ENCODE measurements around the gene COL5A3. TPM values are rescaled to one million over a fixed set of nuclear protein-coding genes. Genes with fewer than 3 reads are reported as not detected.

Gene COL5A3
- total and polyA plus RNA-seq, 10 donors = 0.51 to 4.8 (median 1.0) TPM

DNA sequence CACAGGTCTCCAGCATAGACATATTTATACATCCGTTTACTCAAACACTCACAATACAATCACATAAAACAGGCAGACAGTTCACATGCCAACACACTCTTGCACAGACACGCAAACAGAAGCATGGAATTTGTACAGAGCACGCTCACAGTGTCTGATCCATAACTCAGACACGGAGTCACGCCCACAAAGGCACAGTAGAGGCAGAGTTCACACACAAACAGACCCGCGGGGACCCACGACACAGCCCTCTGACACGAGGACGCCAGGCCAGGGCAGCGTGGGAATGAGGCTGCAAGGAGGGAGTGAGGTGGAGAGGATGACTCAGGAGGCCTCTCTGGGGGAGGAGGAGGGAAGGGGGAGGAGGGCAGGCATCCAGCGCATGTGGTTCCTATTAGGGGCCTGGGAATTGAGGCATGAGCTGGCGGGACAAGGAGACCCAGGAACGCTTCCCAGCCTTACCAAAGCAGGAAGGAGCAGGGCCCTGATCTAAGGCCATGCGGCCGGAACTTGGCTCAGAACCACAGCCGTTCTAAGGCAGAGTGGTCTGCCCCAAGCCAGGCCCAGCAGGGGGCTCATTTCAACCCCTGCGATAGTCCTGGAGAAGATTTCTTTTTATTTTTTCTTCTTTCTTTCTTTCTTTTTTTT lies 64.9 kb downstream of the COL5A3 start:
- no peaks in the 10 kb centered on the region for H3K4me1 ChIP-seq
- H3K27me3 ChIP-seq (replicated peaks in 1 of 7) = peaks cover 0 to 23% (median 0%) of the 10 kb centered on the region in 7 donors
- 44 to 61% (median 47%) methylated on average over 18 of the region's 18 CpGs for WGBS, 5 donors
- H3K4me3 ChIP-seq = no peak overlapping the region
- intact Hi-C loops (cut with DNase I; ENCODE audit: low total_unique reads) = no loop called here
- no peak for DNase-seq
- TF ChIP-seq, protein P1, sequence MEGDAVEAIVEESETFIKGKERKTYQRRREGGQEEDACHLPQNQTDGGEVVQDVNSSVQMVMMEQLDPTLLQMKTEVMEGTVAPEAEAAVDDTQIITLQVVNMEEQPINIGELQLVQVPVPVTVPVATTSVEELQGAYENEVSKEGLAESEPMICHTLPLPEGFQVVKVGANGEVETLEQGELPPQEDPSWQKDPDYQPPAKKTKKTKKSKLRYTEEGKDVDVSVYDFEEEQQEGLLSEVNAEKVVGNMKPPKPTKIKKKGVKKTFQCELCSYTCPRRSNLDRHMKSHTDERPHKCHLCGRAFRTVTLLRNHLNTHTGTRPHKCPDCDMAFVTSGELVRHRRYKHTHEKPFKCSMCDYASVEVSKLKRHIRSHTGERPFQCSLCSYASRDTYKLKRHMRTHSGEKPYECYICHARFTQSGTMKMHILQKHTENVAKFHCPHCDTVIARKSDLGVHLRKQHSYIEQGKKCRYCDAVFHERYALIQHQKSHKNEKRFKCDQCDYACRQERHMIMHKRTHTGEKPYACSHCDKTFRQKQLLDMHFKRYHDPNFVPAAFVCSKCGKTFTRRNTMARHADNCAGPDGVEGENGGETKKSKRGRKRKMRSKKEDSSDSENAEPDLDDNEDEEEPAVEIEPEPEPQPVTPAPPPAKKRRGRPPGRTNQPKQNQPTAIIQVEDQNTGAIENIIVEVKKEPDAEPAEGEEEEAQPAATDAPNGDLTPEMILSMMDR (IDR thresholded peaks at IDR 0.05 in 8 of 11, conservative IDR thresholded peaks at IDR 0.05 in 3 of 11) = no peak
- TF ChIP-seq POLR2A (IDR thresholded peaks at IDR 0.05) (no peak), POLR2AphosphoS5 (IDR thresholded peaks at IDR 0.05) (peak; percentile 29 to 44 (median 40))
- H3K27ac ChIP-seq = peak overlapping the region in 4 of 8 donors; percentile 14 to 55 (median 22)
- no peaks in the 10 kb centered on the region for H3K36me3 ChIP-seq
- peaks cover 0 to 21% (median 12%) of the 10 kb centered on the region in 8 donors for H3K9me3 ChIP-seq

DNA sequence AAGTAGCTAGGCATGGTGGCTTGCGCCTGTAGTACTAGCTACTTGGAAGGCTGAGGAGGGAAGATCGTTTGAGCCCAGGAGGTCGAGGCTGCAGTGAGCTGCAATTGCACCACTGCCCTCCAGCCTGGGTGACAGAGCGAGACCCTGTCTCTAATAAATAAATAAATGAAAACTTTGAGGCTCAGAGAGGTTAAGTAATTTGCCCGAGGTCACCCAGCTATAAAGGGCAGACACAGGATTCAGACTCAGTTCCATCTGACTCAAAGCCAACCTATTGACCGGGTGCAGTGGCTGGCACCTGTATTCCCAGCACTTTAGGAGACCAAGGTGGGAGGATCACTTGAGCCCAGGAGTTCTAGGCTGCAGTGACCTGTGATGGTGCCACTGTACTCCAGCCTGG lies 66.6 kb downstream of the COL5A3 start:
- Histone ChIP-seq H3K36me3 (no peaks in the 10 kb centered on the region), H3K4me3 (no peak overlapping the region), H3K27me3 (replicated peaks in 1 of 7) (peaks cover 0 to 35% (median 5%) of the 10 kb centered on the region in 7 donors), H3K9me3 (peaks cover 0 to 21% (median 12%) of the 10 kb centered on the region in 8 donors), H3K4me1 (no peaks in the 10 kb centered on the region), H3K27ac (no peak overlapping the region)
- 78 to 89% (median 86%) methylated on average over 6 of the region's 6 CpGs for WGBS, 5 donors
- intact Hi-C loops (cut with DNase I; ENCODE audit: low total_unique reads) = no loop called here
- DNase-seq = no peak
- TF ChIP-seq POLR2AphosphoS5 (IDR thresholded peaks at IDR 0.05) (no peak), POLR2A (IDR thresholded peaks at IDR 0.05) (no peak)
- TF ChIP-seq, protein P1 (IDR thresholded peaks at IDR 0.05 in 8 of 11, conservative IDR thresholded peaks at IDR 0.05 in 3 of 11) = no peak

DNA sequence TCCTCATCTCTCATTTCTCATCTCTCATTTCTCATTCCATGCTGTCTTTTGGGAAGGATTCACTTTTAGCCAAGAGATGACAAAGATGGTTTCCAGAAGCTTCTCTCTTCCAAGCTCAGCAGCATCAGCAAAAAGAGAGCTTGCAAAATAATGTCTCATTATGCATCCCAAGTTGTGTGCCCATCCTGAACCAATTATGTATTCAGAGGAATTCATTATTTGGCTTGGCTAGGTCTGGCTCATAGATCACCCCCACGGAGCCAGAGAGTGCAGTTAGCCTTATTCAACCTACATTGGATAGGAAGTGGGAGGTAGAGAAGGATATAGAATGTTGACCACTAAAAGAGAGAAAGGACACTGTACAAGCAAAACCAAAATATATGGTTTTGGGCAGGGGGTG lies 68.6 kb downstream of the COL5A3 start:
- Histone ChIP-seq H3K27me3 (replicated peaks in 1 of 7) (peaks cover 0 to 55% (median 11%) of the 10 kb centered on the region in 7 donors), H3K36me3 (no peaks in the 10 kb centered on the region), H3K27ac (no peak overlapping the region), H3K9me3 (peaks cover 0 to 21% (median 12%) of the 10 kb centered on the region in 8 donors), H3K4me3 (no peak overlapping the region), H3K4me1 (peaks cover under 1 to 6% (median 5%) of the 10 kb centered on the region in 6 donors)
- DNase-seq = no peak
- 33 to 81% (median 71%) methylated on average over 1 of the region's 1 CpG for WGBS, 5 donors
- intact Hi-C loops (cut with DNase I; ENCODE audit: low total_unique reads) = no loop called here
- TF ChIP-seq, protein P1 (IDR thresholded peaks at IDR 0.05 in 8 of 11, conservative IDR thresholded peaks at IDR 0.05 in 3 of 11) = no peak
- no peak for TF ChIP-seq POLR2A (IDR thresholded peaks at IDR 0.05)
- no peak for TF ChIP-seq POLR2AphosphoS5 (IDR thresholded peaks at IDR 0.05)

DNA sequence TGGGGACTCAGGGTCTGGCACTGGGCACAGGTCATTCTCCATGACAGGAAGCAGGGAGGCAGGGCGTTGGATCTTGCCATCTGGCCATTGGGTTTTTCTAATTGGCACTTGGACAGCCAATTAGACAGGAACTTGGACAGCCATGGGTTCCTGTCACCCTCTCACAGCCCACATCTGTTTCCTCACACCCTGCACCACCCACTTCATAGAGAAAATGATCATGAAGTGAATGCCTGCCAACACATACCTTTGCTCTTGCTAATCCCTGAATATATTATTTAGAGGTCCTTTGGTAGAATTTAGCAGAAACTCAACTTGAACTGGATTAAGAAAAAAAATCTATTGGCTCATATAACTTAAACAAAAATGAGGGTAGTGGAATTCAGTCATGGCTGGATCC lies 69.1 kb downstream of the COL5A3 start:
- peaks cover 3 to 9% (median 8%) of the 10 kb centered on the region in 6 donors for H3K4me1 ChIP-seq
- H3K27me3 ChIP-seq (replicated peaks in 1 of 7) = peaks cover 0 to 60% (median 14%) of the 10 kb centered on the region in 7 donors
- no peak for DNase-seq
- WGBS, 5 donors = 42 to 57% (median 45%) methylated on average over 1 of the region's 1 CpG
- peaks cover 0 to 21% (median 12%) of the 10 kb centered on the region in 8 donors for H3K9me3 ChIP-seq
- TF ChIP-seq, protein P1 (IDR thresholded peaks at IDR 0.05 in 8 of 11, conservative IDR thresholded peaks at IDR 0.05 in 3 of 11) = no peak
- TF ChIP-seq POLR2AphosphoS5 (IDR thresholded peaks at IDR 0.05) (no peak), POLR2A (IDR thresholded peaks at IDR 0.05) (no peak)
- no peak overlapping the region for H3K4me3 ChIP-seq
- intact Hi-C loops (cut with DNase I; ENCODE audit: low total_unique reads) = no loop called here
- no peaks in the 10 kb centered on the region for H3K36me3 ChIP-seq
- no peak overlapping the region for H3K27ac ChIP-seq

Data from spleen (tissue), 11 donors.